Measurements from ENCODE around the gene KPNA3. TPM values are rescaled to one million over a fixed set of nuclear protein-coding genes. Genes with fewer than 3 reads are reported as not detected.

KPNA3 gene
- total RNA-seq, 2 donors from 2014 or later = 28.9 to 31.3 TPM

- intact Hi-C loops (cut with DNase I) = no loop called here
- Histone ChIP-seq H3K36me3 (no peaks in the 10 kb centered on the region), H3K4me3 (no peak overlapping the region), H3K27ac (no peak overlapping the region), H3K9me3 (no peaks in the 10 kb centered on the region), H3K4me1 (no peaks in the 10 kb centered on the region), H3K9ac (ENCODE audit: low read depth in 2 of 2, low read length in 2 of 2) (no peak overlapping the region), H3K27me3 (no peaks in the 10 kb centered on the region)
- no peak for DNase-seq
- TF ChIP-seq CTCF (IDR thresholded peaks at IDR 0.05) = no peak
Measured at GRCh38 chr13:49740870-49741269, 51.6 kb downstream of the KPNA3 start.

- H3K4me1 ChIP-seq = no peaks in the 10 kb centered on the region
- no peak overlapping the region for H3K4me3 ChIP-seq
- H3K9ac ChIP-seq (ENCODE audit: low read depth in 2 of 2, low read length in 2 of 2) = no peak overlapping the region
- intact Hi-C loops (cut with DNase I) = no loop called here
- H3K36me3 ChIP-seq = no peaks in the 10 kb centered on the region
- H3K27me3 ChIP-seq = no peaks in the 10 kb centered on the region
- no peak overlapping the region for H3K27ac ChIP-seq
- no peaks in the 10 kb centered on the region for H3K9me3 ChIP-seq
- TF ChIP-seq CTCF (IDR thresholded peaks at IDR 0.05) = no peak
- no peak for DNase-seq
Measured at GRCh38 chr13:49739498-49740187, 52.8 kb downstream of the KPNA3 start.

- Histone ChIP-seq H3K27ac (no peak overlapping the region), H3K9me3 (no peaks in the 10 kb centered on the region), H3K4me3 (no peak overlapping the region), H3K9ac (ENCODE audit: low read depth in 2 of 2, low read length in 2 of 2) (no peak overlapping the region), H3K36me3 (no peaks in the 10 kb centered on the region), H3K4me1 (no peaks in the 10 kb centered on the region), H3K27me3 (no peaks in the 10 kb centered on the region)
- intact Hi-C loops (cut with DNase I) = no loop called here
- DNase-seq = no peak
- no peak for TF ChIP-seq CTCF (IDR thresholded peaks at IDR 0.05)
Measured at GRCh38 chr13:49733181-49733951, 59.1 kb downstream of the KPNA3 start.

GRCh38 chr13:49731766-49732165 lies 60.7 kb downstream of the KPNA3 start:
- no peak for DNase-seq
- Histone ChIP-seq H3K9me3 (no peaks in the 10 kb centered on the region), H3K36me3 (no peaks in the 10 kb centered on the region), H3K4me3 (no peak overlapping the region), H3K9ac (ENCODE audit: low read depth in 2 of 2, low read length in 2 of 2) (no peak overlapping the region), H3K4me1 (no peaks in the 10 kb centered on the region), H3K27ac (no peak overlapping the region), H3K27me3 (no peaks in the 10 kb centered on the region)
- intact Hi-C loops (cut with DNase I) = no loop called here
- TF ChIP-seq CTCF (IDR thresholded peaks at IDR 0.05) = no peak

- H3K4me1 ChIP-seq = no peaks in the 10 kb centered on the region
- H3K36me3 ChIP-seq = no peaks in the 10 kb centered on the region
- no peaks in the 10 kb centered on the region for H3K27me3 ChIP-seq
- TF ChIP-seq CTCF (IDR thresholded peaks at IDR 0.05) = no peak
- H3K4me3 ChIP-seq = no peak overlapping the region
- H3K27ac ChIP-seq = no peak overlapping the region
- H3K9me3 ChIP-seq = no peaks in the 10 kb centered on the region
- intact Hi-C loops (cut with DNase I) = no loop called here
- H3K9ac ChIP-seq (ENCODE audit: low read depth in 2 of 2, low read length in 2 of 2) = no peak overlapping the region
- DNase-seq = no peak
Measured at GRCh38 chr13:49716615-49717014, 75.9 kb downstream of the KPNA3 start.
